Measurements from ENCODE around the gene PANX2.

GRCh38 chr22:50173311-50173982, 2.9 kb downstream of the PANX2 start:
- no peak for TF ChIP-seq EP300 (IDR thresholded peaks at IDR 0.05)
- TF ChIP-seq CTCF (IDR thresholded peaks at IDR 0.05), result no peak
- no peak for TF ChIP-seq POLR2A (IDR thresholded peaks at IDR 0.05)
- TF ChIP-seq POLR2AphosphoS5 (IDR thresholded peaks at IDR 0.05), result no peak

Measured in sigmoid colon (tissue), 4 donors.